IPS DF 4.7 (cell line): ENCODE data around the gene CD34.

Source experiments
- DNase-seq: peaks from one replicate; pipeline ENCODE4 v3.0.0-alpha.2; 2013; ENCODE audit warnings: low spot score; ENCODE audit errors: extremely low read depth

Gene CD34

DNA sequence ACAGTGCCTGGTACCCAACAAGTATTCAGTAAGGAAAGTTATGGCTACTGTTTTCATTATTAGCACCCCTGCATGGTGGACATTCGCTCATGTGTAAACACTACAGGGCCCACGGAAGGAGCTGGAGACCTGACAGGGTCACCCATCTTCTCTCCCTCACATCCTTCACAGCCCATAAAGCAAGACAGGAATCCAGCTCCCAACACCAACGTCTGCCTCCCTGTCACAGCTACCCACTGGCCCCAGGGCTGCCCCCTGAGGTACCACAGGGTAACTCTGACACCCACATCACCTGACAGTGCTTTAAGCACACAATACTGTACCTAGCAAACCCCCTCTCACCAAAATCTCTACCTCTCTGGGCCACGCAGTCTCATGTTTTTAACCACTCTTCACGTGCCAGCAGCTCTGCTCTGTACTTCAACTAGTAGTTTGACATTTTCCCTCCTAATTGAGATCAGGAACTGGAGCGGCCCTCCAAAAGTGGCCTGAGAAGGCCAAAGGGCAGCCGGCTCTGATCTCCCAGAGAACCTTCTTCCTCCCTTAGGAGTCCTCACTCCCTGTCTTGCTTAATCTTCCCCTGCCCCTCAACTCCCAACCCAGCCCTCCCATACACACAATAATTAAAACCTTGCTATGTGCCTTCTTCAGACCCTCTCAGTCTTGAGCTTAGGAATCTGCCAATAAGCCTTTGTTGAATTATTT, 76.8 kb downstream of the CD34 start:
- no peak for DNase-seq

DNA sequence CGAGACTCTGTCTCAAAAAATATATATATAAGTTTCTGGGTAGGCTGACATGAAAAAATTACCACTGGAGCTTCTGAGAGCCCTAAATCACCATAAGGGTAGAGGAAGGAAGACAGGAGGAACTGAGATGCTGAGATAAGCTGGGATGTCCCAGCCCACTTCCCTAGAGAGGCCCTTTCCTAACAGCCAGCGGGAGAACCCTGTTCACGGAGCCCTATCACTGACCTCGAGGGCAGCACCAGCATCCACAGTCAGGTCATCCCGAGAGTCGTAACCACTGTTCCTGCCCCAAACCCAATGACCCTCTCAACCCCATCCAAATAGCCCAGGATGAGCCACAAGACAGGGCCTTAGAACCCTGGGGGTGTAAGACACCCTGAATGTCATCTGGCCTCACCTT, 77.5 kb downstream of the CD34 start:
- DNase-seq = no peak

DNA sequence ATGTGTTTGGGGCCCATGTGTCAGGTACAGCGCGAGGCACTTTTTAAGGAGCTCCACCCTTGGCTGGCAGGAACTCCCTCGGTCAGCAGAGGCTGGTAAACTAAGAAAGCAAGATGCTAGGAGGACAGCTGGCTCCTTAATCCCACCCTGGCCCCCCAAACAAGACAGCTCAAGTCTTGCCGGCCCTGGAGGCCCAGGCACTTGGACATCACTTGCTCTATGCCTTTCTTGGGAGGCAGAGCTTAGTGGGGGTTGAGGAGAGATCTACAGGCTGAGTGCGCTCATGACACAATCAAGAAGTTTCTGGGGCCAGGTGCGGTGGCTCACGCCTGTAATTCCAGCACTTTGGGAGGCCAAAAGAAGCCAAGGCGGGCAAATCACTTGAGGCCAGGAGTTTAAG, 78.1 kb downstream of the CD34 start:
- no peak for DNase-seq

DNA sequence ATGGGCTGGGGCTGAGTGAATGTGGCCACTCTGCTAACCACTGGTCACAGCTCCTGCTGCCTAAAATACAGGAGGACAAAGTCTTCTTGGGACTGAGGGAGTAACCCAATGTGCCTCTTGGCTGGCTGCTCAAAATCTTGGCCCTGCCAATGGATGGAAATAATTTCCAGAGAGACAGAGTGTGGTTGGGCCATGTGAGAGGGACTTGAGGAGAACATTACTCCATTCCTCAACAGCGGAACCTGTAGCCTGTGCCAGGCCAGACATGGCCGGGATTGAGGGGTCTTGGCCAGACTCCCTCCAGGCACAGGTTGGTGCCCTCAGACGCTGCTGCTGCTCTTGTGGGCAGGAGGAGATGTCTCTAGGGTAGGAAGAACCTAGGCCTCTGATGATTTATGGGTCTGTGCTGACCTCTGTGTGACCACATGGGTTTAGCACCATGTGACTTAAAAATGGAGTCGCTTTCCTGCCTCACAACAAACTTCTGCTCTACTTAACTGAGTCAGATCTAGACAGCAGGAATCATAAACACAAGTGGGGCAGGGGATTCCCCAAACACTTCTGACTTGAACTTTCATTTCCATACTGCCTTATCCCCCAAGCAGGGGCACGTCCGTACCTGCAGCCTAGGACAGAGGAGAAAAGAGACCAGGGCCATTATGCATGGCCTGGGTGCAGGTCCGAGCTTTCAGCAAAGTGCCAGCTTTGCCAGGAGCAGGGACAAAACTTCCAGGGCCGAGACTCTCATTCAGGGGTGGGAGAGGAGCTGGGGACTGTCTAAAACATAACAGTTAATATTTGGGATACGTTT, 79.2 kb downstream of the CD34 start:
- no peak for DNase-seq
